GM23338 (cell line): Measurements from ENCODE around the gene SLC13A3. TPM values are rescaled to one million over a fixed set of nuclear protein-coding genes. Genes with fewer than 3 reads are reported as not detected.

ENCODE experiments used
- ATAC-seq: fragments of 200-7000 bp; cut with Tn5 transposase; 3 replicates; pipeline ENCODE4 v1.9.1; 2020
- DNase-seq: peaks from one replicate; pipeline ENCODE4 v3.0.0-alpha.2; 2015; ENCODE audit warnings: low spot score
- H2AFZ ChIP-seq: fragments of 200-600 bp; sonication (generic); 2 replicates; pipeline ENCODE4 v1.8.0; 2016; ENCODE audit warnings: antibody characterized with exemption, mild to moderate bottlenecking, moderate library complexity
- H3F3A ChIP-seq: fragments of 200-600 bp; sonication (generic); replicated peaks from 2 replicates; pipeline ENCODE4 v1.8.0; 2017; ENCODE audit warnings: antibody characterized with exemption, mixed run types, low read depth
- H3K27ac ChIP-seq: fragments of 200-600 bp; sonication (generic); 2 replicates; pipeline ENCODE4 v1.6.1; 2016; ENCODE audit warnings: low read depth
- H3K27me3 ChIP-seq: fragments of 200-600 bp; sonication (generic); 2 replicates; pipeline ENCODE4 v1.8.0; 2016; ENCODE audit warnings: mild to moderate bottlenecking, mixed run types, moderate library complexity; ENCODE audit not compliant: insufficient read depth
- H3K36me3 ChIP-seq: fragments of 200-600 bp; sonication (generic); 2 replicates; pipeline ENCODE4 v1.8.0; 2016; ENCODE audit warnings: mild to moderate bottlenecking; ENCODE audit not compliant: insufficient read depth
- H3K4me1 ChIP-seq: fragments of 200-600 bp; sonication (generic); 2 replicates; pipeline ENCODE4 v1.8.0; 2016; ENCODE audit warnings: mild to moderate bottlenecking, moderate library complexity; ENCODE audit not compliant: insufficient read depth
- H3K4me2 ChIP-seq: fragments of 200-600 bp; sonication (generic); 2 replicates; pipeline ENCODE4 v1.7.1; 2017; ENCODE audit warnings: mixed run types
- H3K4me3 ChIP-seq: fragments of 200-600 bp; sonication (generic); 2 replicates; pipeline ENCODE4 v1.6.1; 2016; ENCODE audit warnings: mixed run types
- H3K79me2 ChIP-seq: fragments of 200-600 bp; sonication (generic); replicated peaks from 2 replicates; pipeline ENCODE4 v1.8.0; 2017; ENCODE audit warnings: mild to moderate bottlenecking; ENCODE audit not compliant: insufficient read depth
- H3K9me2 ChIP-seq: fragments of 200-600 bp; sonication (generic); 2 replicates; pipeline ENCODE4 v1.8.0; 2017; ENCODE audit not compliant: insufficient read depth
- H4K20me1 ChIP-seq: fragments of 200-600 bp; sonication (generic); replicated peaks from 2 replicates; pipeline ENCODE4 v1.8.0; 2017; ENCODE audit warnings: mild to moderate bottlenecking; ENCODE audit not compliant: insufficient read depth
- H3K27ac Mint-ChIP-seq: 2 replicates; pipeline ENCODE4 v1.8.0; 2020; ENCODE audit warnings: inconsistent platforms, mild to moderate bottlenecking, moderate library complexity, mixed read lengths
- H3K27me3 Mint-ChIP-seq: 3 replicates; pipeline ENCODE4 v1.8.0; 2022; ENCODE audit warnings: low read depth, mild to moderate bottlenecking, moderate library complexity, mixed read lengths, inconsistent platforms; ENCODE audit not compliant: insufficient read depth, poor library complexity
- H3K36me3 Mint-ChIP-seq: 3 replicates; pipeline ENCODE4 v1.8.0; 2021; ENCODE audit warnings: low read depth, mild to moderate bottlenecking, inconsistent platforms, moderate library complexity, mixed read lengths
- H3K4me1 Mint-ChIP-seq: 3 replicates; pipeline ENCODE4 v1.8.0; 2020; ENCODE audit warnings: mild to moderate bottlenecking, inconsistent platforms, mixed read lengths
- H3K4me3 Mint-ChIP-seq: 3 replicates; pipeline ENCODE4 v1.8.0; 2021; ENCODE audit warnings: moderate library complexity, mild to moderate bottlenecking, inconsistent platforms, mixed read lengths
- H3K9me3 Mint-ChIP-seq: 3 replicates; pipeline ENCODE4 v1.8.0; 2020; ENCODE audit warnings: moderate library complexity, mild to moderate bottlenecking, inconsistent platforms, mixed read lengths
- EZH2 ChIP-seq: fragments of 200-600 bp; sonication (generic); IDR thresholded peaks from one replicate; pipeline ENCODE4 v1.8.0; 2017; ENCODE audit warnings: antibody characterized with exemption, mild to moderate bottlenecking, low read depth; ENCODE audit not compliant: unreplicated experiment
- EZH2phosphoT487 ChIP-seq: fragments of 200-600 bp; sonication (generic); IDR thresholded peaks from one replicate; pipeline ENCODE4 v1.8.1; 2018; ENCODE audit warnings: antibody characterized with exemption; ENCODE audit not compliant: unreplicated experiment
- JUNB ChIP-seq: IDR thresholded peaks from one replicate; pipeline ENCODE4 v1.6.1; 2016; ENCODE audit warnings: antibody characterized with exemption; ENCODE audit not compliant: unreplicated experiment
- NANOG ChIP-seq: IDR thresholded peaks from 2 replicates; pipeline ENCODE4 v1.6.1; 2016; ENCODE audit warnings: antibody characterized with exemption, borderline replicate concordance
- POLR2AphosphoS5 ChIP-seq: IDR thresholded peaks from 2 replicates; pipeline ENCODE4 v1.6.1; 2016; ENCODE audit warnings: antibody characterized with exemption, low read depth
- ZNF331 ChIP-seq: fragments of 250-450 bp; sonication (Bioruptor Pico); IDR thresholded peaks from 2 replicates; pipeline ENCODE4 v1.5.0; 2020; ENCODE audit warnings: low read depth, mild to moderate bottlenecking, moderate library complexity
- ZNF462 ChIP-seq: fragments of 250-450 bp; sonication (Bioruptor Pico); IDR thresholded peaks from 2 replicates; pipeline ENCODE4 v1.5.0; 2020; ENCODE audit warnings: mild to moderate bottlenecking, moderate library complexity
- polyA plus RNA-seq: library from polyadenylated mRNA; unstranded; fragments of >200 nt; fragmentation: Nextera tagmentation; extraction: Ambion mirVana; gene quantifications from 2 replicates; pipeline ENCODE4 v1.2.1, GENCODE V29; 2016
- total RNA-seq: library from RNA; depleted of rRNA; stranded (reverse); fragments of >200 nt; shearing (Covaris generic); gene quantifications from 2 replicates; pipeline ENCODE4 v1.2.3, GENCODE V29; 2014
- TF ChIP-seq, protein P1 (sequence below), 2 experiments: fragments of 200-600 bp in 1 of 2; sonication (generic) in 1 of 2; conservative IDR thresholded peaks; 2 replicates each; pipeline versions ENCODE4 v1.5.1 to v1.6.1; 2016 to 2017; ENCODE audit warnings: antibody characterized with exemption in 2 of 2, low read depth in 2 of 2, mild to moderate bottlenecking in 2 of 2, moderate library complexity in 1 of 2
- TF ChIP-seq, protein P2 (sequence below): IDR thresholded peaks from one replicate; pipeline ENCODE4 v1.6.1; 2018; ENCODE audit warnings: antibody characterized with exemption; ENCODE audit not compliant: unreplicated experiment
- TF ChIP-seq, protein P3 (sequence below): IDR thresholded peaks from 2 replicates; pipeline ENCODE4 v1.6.1; 2016; ENCODE audit warnings: antibody characterized with exemption

SLC13A3 gene
- total and polyA plus RNA-seq, 2 experiments from 2014 or later: 8.6 to 9.1 TPM

- Mint-ChIP-seq H3K27ac (no peak overlapping the region), H3K27me3 (no peaks in the 10 kb centered on the region), H3K4me1 (no peaks in the 10 kb centered on the region; the same call in 2 of the 3 replicates), H3K9me3 (no peaks in the 10 kb centered on the region; the same call in 2 of the 3 replicates), H3K36me3 (no peaks in the 10 kb centered on the region), H3K4me3 (no peak overlapping the region)
- Histone ChIP-seq H3K4me3 (no peak overlapping the region), H3K4me1 (no peaks in the 10 kb centered on the region), H2AFZ (no peak overlapping the region), H3K27me3 (0 out of 2 replicates have a peak, but pooled peaks cover 4% of the 10 kb centered on the region), H3F3A (no peaks in the 10 kb centered on the region), H4K20me1 (no peaks in the 10 kb centered on the region), H3K9me2 (no peaks in the 10 kb centered on the region), H3K27ac (no peak overlapping the region), H3K4me2 (no peak overlapping the region), H3K79me2 (no peaks in the 10 kb centered on the region), H3K36me3 (no peaks in the 10 kb centered on the region)
- no peak for TF ChIP-seq ZNF331 (CRISPR knock-in tag)
- no peak for TF ChIP-seq POLR2AphosphoS5
- no peak for TF ChIP-seq ZNF462 (CRISPR knock-in tag)
- no peak for TF ChIP-seq EZH2phosphoT487
- no peak for TF ChIP-seq EZH2
- TF ChIP-seq, protein P1, sequence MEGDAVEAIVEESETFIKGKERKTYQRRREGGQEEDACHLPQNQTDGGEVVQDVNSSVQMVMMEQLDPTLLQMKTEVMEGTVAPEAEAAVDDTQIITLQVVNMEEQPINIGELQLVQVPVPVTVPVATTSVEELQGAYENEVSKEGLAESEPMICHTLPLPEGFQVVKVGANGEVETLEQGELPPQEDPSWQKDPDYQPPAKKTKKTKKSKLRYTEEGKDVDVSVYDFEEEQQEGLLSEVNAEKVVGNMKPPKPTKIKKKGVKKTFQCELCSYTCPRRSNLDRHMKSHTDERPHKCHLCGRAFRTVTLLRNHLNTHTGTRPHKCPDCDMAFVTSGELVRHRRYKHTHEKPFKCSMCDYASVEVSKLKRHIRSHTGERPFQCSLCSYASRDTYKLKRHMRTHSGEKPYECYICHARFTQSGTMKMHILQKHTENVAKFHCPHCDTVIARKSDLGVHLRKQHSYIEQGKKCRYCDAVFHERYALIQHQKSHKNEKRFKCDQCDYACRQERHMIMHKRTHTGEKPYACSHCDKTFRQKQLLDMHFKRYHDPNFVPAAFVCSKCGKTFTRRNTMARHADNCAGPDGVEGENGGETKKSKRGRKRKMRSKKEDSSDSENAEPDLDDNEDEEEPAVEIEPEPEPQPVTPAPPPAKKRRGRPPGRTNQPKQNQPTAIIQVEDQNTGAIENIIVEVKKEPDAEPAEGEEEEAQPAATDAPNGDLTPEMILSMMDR (conservative IDR thresholded peaks at IDR 0.05; ENCODE audit: low read depth in 2 of 2): no peak; a peak in 1 of 4 replicates
- no peak for TF ChIP-seq NANOG
- TF ChIP-seq, protein P2, sequence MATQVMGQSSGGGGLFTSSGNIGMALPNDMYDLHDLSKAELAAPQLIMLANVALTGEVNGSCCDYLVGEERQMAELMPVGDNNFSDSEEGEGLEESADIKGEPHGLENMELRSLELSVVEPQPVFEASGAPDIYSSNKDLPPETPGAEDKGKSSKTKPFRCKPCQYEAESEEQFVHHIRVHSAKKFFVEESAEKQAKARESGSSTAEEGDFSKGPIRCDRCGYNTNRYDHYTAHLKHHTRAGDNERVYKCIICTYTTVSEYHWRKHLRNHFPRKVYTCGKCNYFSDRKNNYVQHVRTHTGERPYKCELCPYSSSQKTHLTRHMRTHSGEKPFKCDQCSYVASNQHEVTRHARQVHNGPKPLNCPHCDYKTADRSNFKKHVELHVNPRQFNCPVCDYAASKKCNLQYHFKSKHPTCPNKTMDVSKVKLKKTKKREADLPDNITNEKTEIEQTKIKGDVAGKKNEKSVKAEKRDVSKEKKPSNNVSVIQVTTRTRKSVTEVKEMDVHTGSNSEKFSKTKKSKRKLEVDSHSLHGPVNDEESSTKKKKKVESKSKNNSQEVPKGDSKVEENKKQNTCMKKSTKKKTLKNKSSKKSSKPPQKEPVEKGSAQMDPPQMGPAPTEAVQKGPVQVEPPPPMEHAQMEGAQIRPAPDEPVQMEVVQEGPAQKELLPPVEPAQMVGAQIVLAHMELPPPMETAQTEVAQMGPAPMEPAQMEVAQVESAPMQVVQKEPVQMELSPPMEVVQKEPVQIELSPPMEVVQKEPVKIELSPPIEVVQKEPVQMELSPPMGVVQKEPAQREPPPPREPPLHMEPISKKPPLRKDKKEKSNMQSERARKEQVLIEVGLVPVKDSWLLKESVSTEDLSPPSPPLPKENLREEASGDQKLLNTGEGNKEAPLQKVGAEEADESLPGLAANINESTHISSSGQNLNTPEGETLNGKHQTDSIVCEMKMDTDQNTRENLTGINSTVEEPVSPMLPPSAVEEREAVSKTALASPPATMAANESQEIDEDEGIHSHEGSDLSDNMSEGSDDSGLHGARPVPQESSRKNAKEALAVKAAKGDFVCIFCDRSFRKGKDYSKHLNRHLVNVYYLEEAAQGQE: no peak
- TF ChIP-seq, protein P3, sequence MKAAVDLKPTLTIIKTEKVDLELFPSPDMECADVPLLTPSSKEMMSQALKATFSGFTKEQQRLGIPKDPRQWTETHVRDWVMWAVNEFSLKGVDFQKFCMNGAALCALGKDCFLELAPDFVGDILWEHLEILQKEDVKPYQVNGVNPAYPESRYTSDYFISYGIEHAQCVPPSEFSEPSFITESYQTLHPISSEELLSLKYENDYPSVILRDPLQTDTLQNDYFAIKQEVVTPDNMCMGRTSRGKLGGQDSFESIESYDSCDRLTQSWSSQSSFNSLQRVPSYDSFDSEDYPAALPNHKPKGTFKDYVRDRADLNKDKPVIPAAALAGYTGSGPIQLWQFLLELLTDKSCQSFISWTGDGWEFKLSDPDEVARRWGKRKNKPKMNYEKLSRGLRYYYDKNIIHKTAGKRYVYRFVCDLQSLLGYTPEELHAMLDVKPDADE: no peak
- no peak for TF ChIP-seq JUNB
- ATAC-seq (no peak), DNase-seq (no peak)
Observed at GRCh38 chr20:46519471-46520068, 131.7 kb downstream of the SLC13A3 start.
